Pancreas (tissue), 10 donors: ENCODE measurements around the gene CAPN11. TPM values are rescaled to one million over a fixed set of nuclear protein-coding genes. Genes with fewer than 3 reads are reported as not detected.

Source experiments
- ATAC-seq, 4 donors: fragments of 200-7000 bp; cut with Tn5 transposase; one replicate each; pipeline versions ENCODE4 v1.8.0 to v1.9.1; 2020; ENCODE audit warnings: mild to moderate bottlenecking in 4 of 4, moderate library complexity in 4 of 4
- DNase-seq, 6 donors: peaks; one replicate each; pipeline ENCODE4 v3.0.0-alpha.2; 2020
- FAIRE-seq: peaks from 2 replicates; lab custom pipeline; 2012; peaks lifted over from hg19 to GRCh38; lab: Jason Lieb, UNC
- H3K27ac ChIP-seq, 4 donors: fragments of 200-600 bp; sonication (generic); 1 replicate in 3 of 4; 2 replicates in 1 of 4; pipeline versions ENCODE4 v1.5.0 to v1.8.0; 2020
- H3K27me3 ChIP-seq, 4 donors: fragments of 200-600 bp; one replicate each; pipeline ENCODE4 v1.8.0; 2021
- H3K36me3 ChIP-seq, 3 donors: fragments of 200-600 bp; sonication (generic) in 1 of 3; one replicate each; pipeline versions ENCODE4 v1.5.0 to v1.8.0; 2020 to 2021
- H3K4me1 ChIP-seq, 3 donors: fragments of 200-600 bp; one replicate each; pipeline ENCODE4 v1.8.0; 2021
- H3K4me3 ChIP-seq, 4 donors: fragments of 200-600 bp; sonication (generic) in 2 of 4; one replicate each; pipeline versions ENCODE4 v1.5.0 to v1.8.0; 2020 to 2021
- H3K9me3 ChIP-seq, 4 donors: fragments of 200-600 bp; one replicate each; pipeline ENCODE4 v1.8.0; 2021
- WGBS, 2 donors: extraction: QIAGEN DNeasy Blood & Tissue Kit; methylation state at CpG; one replicate each; pipeline ENCODE4 v1.1.7; 2013; 5-methylcytosine and 5-hydroxymethylcytosine counted together
- intact Hi-C, 3 donors: fragments of 100-400 bp; cut with DNase I; formaldehyde crosslinking; loops; one replicate each; pipeline versions ENCODE4 v1.11.1 to v1.14.2; 2022
- polyA plus RNA-seq, 2 donors: library from polyadenylated mRNA; stranded (reverse); fragments of 200-250 nt; gene quantifications; one replicate each; pipeline ENCODE4 v1.2.3, GENCODE V29; 2013
- total RNA-seq, 6 donors: library from RNA; stranded (reverse); fragmentation: NEBNext Ultra II Directional in 4 of 6; extraction: Animal tissue kit (Norgen Biotek cat#: 25700) in 4 of 6; gene quantifications; one replicate each; pipeline versions ENCODE4 v1.2.1 to v1.2.4, GENCODE V29; 2021 to 2023
- TF ChIP-seq, protein P1 (sequence below), 4 donors: fragments of 200-600 bp; sonication (generic) in 3 of 4; IDR thresholded peaks; one replicate each; pipeline versions ENCODE4 v1.5.0 to v1.8.0; 2021; ENCODE audit warnings: antibody characterized with exemption in 4 of 4
- donor health status: healthy with polysubstance abuse.
- donor health status: DM: no; HTN: no; CAD: no; lungs with moderate emphysema.
- donor health status: DM: no; HTN: no; CAD: no.
- donor health status: control.
- donor health status: control.
- donor health status: Bipolar disorder and iron deficiency.
- donor health status: DM: yes; HTN: yes; CAD: no.
- donor health status: DM: no; HTN: no; CAD: no.
- donor health status: DM: no; HTN: no; CAD: no.
- donor health status: DM: yes; HTN: yes; CAD: no.

Gene CAPN11
- total and polyA plus RNA-seq, 8 donors = 0.06 to 0.76 (median 0.19) TPM; not detected in 2

DNA sequence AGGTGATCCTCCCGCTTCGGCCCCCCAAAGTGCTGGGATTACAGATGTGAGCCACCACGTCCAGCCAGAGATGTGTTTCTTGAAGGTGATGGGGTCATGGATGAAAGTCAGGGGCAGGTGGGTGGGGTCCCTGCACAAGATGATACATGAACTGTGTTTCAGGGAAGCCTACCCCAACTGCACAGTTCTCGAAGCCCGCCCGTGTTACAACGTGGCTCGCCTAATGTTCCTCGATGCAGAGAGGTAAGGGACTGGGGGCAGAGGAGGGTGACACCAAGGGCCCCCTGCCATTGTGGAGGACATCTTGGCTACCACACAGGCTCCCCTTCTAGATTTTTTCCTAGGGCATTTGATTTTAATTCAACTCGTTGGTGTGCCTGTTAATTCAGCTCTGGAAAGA is 11.9 kb upstream of the CAPN11 start:
- no peak overlapping the region for H3K4me3 ChIP-seq
- intact Hi-C loops = no loop called here
- H3K27ac ChIP-seq = no peak overlapping the region
- H3K27me3 ChIP-seq = no peaks in the 10 kb centered on the region
- H3K36me3 ChIP-seq = peaks cover 0 to 20% (median 0%) of the 10 kb centered on the region in 3 donors
- no peak for FAIRE-seq
- ATAC-seq = no peak
- H3K4me1 ChIP-seq = no peaks in the 10 kb centered on the region
- no peaks in the 10 kb centered on the region for H3K9me3 ChIP-seq
- TF ChIP-seq, protein P1, sequence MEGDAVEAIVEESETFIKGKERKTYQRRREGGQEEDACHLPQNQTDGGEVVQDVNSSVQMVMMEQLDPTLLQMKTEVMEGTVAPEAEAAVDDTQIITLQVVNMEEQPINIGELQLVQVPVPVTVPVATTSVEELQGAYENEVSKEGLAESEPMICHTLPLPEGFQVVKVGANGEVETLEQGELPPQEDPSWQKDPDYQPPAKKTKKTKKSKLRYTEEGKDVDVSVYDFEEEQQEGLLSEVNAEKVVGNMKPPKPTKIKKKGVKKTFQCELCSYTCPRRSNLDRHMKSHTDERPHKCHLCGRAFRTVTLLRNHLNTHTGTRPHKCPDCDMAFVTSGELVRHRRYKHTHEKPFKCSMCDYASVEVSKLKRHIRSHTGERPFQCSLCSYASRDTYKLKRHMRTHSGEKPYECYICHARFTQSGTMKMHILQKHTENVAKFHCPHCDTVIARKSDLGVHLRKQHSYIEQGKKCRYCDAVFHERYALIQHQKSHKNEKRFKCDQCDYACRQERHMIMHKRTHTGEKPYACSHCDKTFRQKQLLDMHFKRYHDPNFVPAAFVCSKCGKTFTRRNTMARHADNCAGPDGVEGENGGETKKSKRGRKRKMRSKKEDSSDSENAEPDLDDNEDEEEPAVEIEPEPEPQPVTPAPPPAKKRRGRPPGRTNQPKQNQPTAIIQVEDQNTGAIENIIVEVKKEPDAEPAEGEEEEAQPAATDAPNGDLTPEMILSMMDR (IDR thresholded peaks at IDR 0.05) = no peak
- DNase-seq = no peak
- WGBS, 2 donors = 87 to 92% methylated on average over 10 of the region's 10 CpGs

DNA sequence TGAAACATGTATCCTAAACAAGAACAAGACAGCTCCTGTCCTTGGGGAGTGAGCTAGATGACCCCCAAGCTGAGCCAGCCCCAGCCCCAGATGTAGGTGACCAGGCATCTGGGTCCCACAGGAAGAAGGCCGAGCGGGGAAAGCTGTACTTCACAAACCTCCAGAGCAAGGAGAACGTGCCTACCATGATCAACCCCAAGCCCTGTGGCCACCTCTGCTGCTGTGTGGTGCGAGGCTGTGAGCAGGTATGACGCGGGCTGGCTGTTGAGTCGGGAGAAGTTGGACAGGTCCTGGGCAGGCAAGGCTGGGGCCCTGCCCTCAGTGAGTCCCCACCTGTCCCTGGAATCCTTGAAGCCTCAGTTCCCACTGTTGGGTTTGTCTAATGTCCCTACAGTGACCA is 11.4 kb upstream of the CAPN11 start:
- TF ChIP-seq, protein P1 (IDR thresholded peaks at IDR 0.05) = no peak
- no peak for FAIRE-seq
- DNase-seq = no peak
- H3K9me3 ChIP-seq = no peaks in the 10 kb centered on the region
- no peak overlapping the region for H3K27ac ChIP-seq
- peaks cover 0 to 20% (median 0%) of the 10 kb centered on the region in 3 donors for H3K36me3 ChIP-seq
- intact Hi-C loops = no loop called here
- H3K4me3 ChIP-seq = no peak overlapping the region
- H3K27me3 ChIP-seq = no peaks in the 10 kb centered on the region
- H3K4me1 ChIP-seq = no peaks in the 10 kb centered on the region
- ATAC-seq = no peak
- WGBS, 2 donors = 92 to 96% methylated on average over 5 to 7 of the region's 7 CpGs

DNA sequence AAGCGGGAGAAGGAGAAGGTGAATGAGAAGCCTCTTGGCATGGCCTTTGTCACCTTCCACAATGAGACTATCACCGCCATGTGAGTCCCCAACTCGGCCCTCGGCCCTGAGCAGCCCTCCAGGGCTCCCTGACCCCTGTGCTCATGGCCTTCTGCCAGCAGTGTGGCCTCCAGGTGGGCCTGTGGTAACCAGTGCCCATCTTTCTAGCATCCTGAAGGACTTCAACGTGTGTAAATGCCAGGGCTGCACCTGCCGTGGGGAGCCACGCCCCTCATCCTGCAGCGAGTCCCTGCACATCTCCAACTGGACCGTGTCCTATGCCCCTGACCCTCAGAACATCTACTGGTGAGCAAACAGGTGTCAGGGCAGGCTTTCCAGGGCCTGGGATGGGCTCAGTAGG is 10.3 kb upstream of the CAPN11 start:
- TF ChIP-seq, protein P1 (IDR thresholded peaks at IDR 0.05) = no peak
- H3K4me1 ChIP-seq = no peaks in the 10 kb centered on the region
- no peaks in the 10 kb centered on the region for H3K27me3 ChIP-seq
- ATAC-seq (no peak), FAIRE-seq (no peak), DNase-seq (no peak)
- WGBS, 2 donors = 79 to 90% methylated on average over 9 of the region's 9 CpGs
- H3K27ac ChIP-seq = no peak overlapping the region
- H3K4me3 ChIP-seq = no peak overlapping the region
- intact Hi-C loops = no loop called here
- peaks cover 0 to 20% (median 0%) of the 10 kb centered on the region in 3 donors for H3K36me3 ChIP-seq
- H3K9me3 ChIP-seq = no peaks in the 10 kb centered on the region

DNA sequence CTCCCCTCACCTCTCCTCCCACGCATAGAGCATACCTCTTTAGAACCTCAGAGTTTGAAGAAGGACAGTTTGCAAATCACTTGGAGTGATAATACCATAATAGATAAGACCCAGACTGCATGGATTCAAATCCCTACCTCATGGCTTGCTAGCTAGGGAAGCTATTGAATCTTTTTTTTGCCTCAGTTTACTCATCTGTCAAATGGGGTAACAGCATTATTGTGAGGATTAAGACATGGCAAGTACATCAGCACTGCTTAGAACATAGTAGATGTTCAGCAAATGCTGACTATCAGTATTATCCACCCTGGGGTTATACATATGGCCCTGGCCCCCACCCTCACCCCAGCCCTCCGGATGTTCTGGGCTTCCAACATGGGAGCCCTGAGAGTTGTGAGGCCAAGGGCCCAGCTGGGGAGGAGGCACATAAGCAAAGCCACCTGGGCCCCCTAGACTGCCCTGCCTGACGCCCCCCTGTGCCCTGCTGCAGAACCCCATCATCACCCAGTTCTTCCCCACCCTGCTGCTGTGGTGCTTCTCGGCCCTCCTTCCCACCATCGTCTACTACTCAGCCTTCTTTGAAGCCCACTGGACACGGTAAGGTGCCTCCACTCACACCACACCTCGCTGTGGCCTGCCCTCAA is 9.1 kb upstream of the CAPN11 start:
- 82 to 84% methylated on average over 7 of the region's 7 CpGs for WGBS, 2 donors
- FAIRE-seq (no peak), ATAC-seq (no peak), DNase-seq (no peak)
- H3K27ac ChIP-seq = no peak overlapping the region
- H3K9me3 ChIP-seq = no peaks in the 10 kb centered on the region
- H3K27me3 ChIP-seq = no peaks in the 10 kb centered on the region
- H3K4me3 ChIP-seq = no peak overlapping the region
- H3K4me1 ChIP-seq = no peaks in the 10 kb centered on the region
- TF ChIP-seq, protein P1 (IDR thresholded peaks at IDR 0.05) = no peak
- peaks cover 0 to 20% (median 0%) of the 10 kb centered on the region in 3 donors for H3K36me3 ChIP-seq
- intact Hi-C loops = loop anchor here in 2 of 3 donors (5.0 kb wide), 1 partner anchor 52 kb away; no protein-coding TSS in a partner anchor

DNA sequence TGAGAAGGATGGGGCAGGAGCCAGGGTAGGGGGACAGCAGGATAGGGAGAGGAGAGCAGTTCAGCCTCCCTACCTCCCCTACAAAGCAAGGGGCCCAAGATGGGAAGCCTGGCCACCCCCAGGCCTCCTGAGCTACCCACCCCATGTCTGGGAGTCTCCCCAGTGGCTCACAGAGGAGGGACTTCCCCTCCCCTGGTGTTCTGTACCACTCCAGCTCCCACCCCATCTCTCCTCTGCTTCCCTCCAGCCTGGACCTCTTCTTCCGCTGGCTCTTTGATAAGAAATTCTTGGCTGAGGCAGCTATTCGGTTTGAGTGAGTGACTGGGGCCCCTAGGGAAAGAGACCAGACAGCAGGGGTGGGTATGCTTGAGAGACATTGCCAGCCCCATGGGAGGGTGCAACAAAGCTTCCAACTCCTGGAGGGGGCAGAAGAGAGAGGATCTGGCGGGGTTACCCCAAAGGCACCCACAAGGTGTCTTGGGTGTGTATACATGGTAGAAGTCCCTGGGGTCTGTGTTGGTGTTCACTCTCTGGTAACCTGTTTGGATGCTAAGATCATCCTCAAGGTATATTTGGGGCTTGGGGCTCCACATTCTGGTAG is 8.2 kb upstream of the CAPN11 start:
- intact Hi-C loops = loop anchor here in 2 of 3 donors (5.0 kb wide), 1 partner anchor 53 kb away; no protein-coding TSS in a partner anchor
- Histone ChIP-seq H3K27ac (no peak overlapping the region), H3K4me1 (peaks cover 0 to 2% (median 0%) of the 10 kb centered on the region in 3 donors), H3K36me3 (peaks cover 0 to 20% (median 0%) of the 10 kb centered on the region in 3 donors), H3K27me3 (no peaks in the 10 kb centered on the region), H3K9me3 (no peaks in the 10 kb centered on the region), H3K4me3 (no peak overlapping the region)
- 67 to 73% methylated on average over 3 of the region's 3 CpGs for WGBS, 2 donors
- ATAC-seq (no peak), DNase-seq (no peak), FAIRE-seq (no peak)
- TF ChIP-seq, protein P1 (IDR thresholded peaks at IDR 0.05) = no peak
